WI38 (cell line): ENCODE measurements around the gene OR2T29.
"Not testable (repeated sequence)": the region's sequence is repeated elsewhere in the genome, so short reads cannot be mapped to it uniquely, and the experiment has no call there.

Experiments used
- H3K4me3 ChIP-seq: 2 replicates; pipeline ENCODE4 v1.5.1; 2011; ENCODE audit warnings: low read depth, mild to moderate bottlenecking, control low read depth, low read length
- CTCF ChIP-seq: IDR thresholded peaks from 2 replicates; pipeline ENCODE4 v1.5.1; 2012; ENCODE audit warnings: low read depth, mild to moderate bottlenecking, control low read depth, low read length

The OR2T29 gene, protein sequence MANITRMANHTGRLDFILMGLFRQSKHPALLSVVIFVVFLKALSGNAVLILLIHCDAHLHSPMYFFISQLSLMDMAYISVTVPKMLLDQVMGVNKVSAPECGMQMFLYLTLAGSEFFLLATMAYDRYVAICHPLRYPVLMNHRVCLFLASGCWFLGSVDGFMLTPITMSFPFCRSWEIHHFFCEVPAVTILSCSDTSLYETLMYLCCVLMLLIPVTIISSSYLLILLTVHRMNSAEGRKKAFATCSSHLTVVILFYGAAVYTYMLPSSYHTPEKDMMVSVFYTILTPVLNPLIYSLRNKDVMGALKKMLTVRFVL

DNA sequence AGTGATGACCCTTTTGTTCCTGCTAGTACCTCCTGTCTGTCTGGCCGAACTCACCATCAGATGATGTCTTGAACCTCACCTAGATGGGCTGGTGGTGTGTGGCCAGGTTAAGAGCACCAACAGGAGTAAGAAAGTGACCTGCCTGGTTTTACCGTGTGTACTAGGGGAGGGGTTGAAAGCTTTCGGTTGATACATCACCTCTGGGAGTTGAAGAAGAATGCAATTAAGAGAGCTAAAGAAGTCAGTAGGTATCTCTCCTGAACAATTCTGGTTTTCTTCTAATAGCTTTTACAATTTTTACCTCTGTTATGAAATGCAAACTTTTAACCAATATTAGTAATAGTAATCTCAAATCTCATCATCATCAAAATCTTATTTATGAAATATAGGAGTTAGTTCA is at the start of gene OR2T29:
Gene OR2T29, minus strand, starts transcription at position 101 of the 400 bp plus-strand sequence. CDS start 3,281 bp downstream, outside the sequence.
- not testable (repeated sequence) for H3K4me3 ChIP-seq

- H3K4me3 ChIP-seq: no peak overlapping the region
- no peak for TF ChIP-seq CTCF
Measured at GRCh38 chr1:248611883-248612414, 49.4 kb upstream of the OR2T29 start.

GRCh38 chr1:248610301-248610700 is 47.7 kb upstream of the OR2T29 start:
- TF ChIP-seq CTCF: no peak
- no peak overlapping the region for H3K4me3 ChIP-seq

- TF ChIP-seq CTCF: no peak
- H3K4me3 ChIP-seq: no peak overlapping the region
Measured at GRCh38 chr1:248599396-248599795, 36.8 kb upstream of the OR2T29 start.

- H3K4me3 ChIP-seq: no peak within 1 kb of the TSS
- no peak for TF ChIP-seq CTCF
Measured at GRCh38 chr1:248597589-248597988, 35.0 kb upstream of the OR2T29 start, which contains the start of gene OR2T10. Gene OR2T10 (minus strand): TSS chr1:248597700. CDS start chr1:248593768, 3,932 bp downstream.

- H3K4me3 ChIP-seq: no peak overlapping the region
- TF ChIP-seq CTCF: no peak
Measured at GRCh38 chr1:248596615-248597014, 34.0 kb upstream of the OR2T29 start.

GRCh38 chr1:248593226-248593625 is 30.7 kb upstream of the OR2T29 start:
- H3K4me3 ChIP-seq: no peak overlapping the region
- no peak for TF ChIP-seq CTCF
